OCI-LY7 (cell line): Measurements from ENCODE around the gene PLCL2. TPM values are rescaled to one million over a fixed set of nuclear protein-coding genes. Genes with fewer than 3 reads are reported as not detected.

Experiments
- BruUV-seq: library from RNA; stranded (reverse); fragments of 400-500 nt; replicated peaks from 2 replicates; lab custom pipeline; 2021; lab: Mats Ljungman, UMichigan
- CTCF ChIA-PET: fragments of 300-600 bp; sonication (Branson Sonifier 250); formaldehyde crosslinking; loops from one replicate; lab custom pipeline; 2022; ENCODE audit warnings: antibody characterized with exemption; ENCODE audit not compliant: unreplicated experiment; lab: Charles Lee
- POLR2A ChIA-PET: fragments of 300-600 bp; sonication (Branson Sonifier 250); formaldehyde crosslinking; loops from one replicate; lab custom pipeline; 2022; ENCODE audit warnings: antibody characterized with exemption; lab: Charles Lee
- DNase-seq: peaks from one replicate; pipeline ENCODE4 v3.0.0-alpha.2; 2015; ENCODE audit warnings: low spot score
- H2AFZ ChIP-seq: fragments of 200-600 bp; sonication (generic), shearing (Covaris generic); 2 replicates; pipeline ENCODE4 v1.6.1; 2014; ENCODE audit warnings: mild to moderate bottlenecking, antibody characterized with exemption, low read length, moderate library complexity
- H3K27ac ChIP-seq: fragments of 200-600 bp; sonication (generic); 2 replicates; pipeline ENCODE4 v1.5.1; 2014; ENCODE audit warnings: mixed run types, low read depth, mild to moderate bottlenecking, moderate library complexity, low read length, inconsistent platforms; ENCODE audit not compliant: poor library complexity, severe bottlenecking
- H3K36me3 ChIP-seq: fragments of 200-600 bp; sonication (generic); 2 replicates; pipeline ENCODE4 v1.6.1; 2014; ENCODE audit warnings: mild to moderate bottlenecking, antibody characterized with exemption, low read length, moderate library complexity, mixed read lengths; ENCODE audit not compliant: insufficient read depth
- H3K4me1 ChIP-seq: fragments of 200-600 bp; sonication (generic); 2 replicates; pipeline ENCODE4 v1.5.1; 2014; ENCODE audit warnings: mild to moderate bottlenecking, low read length; ENCODE audit not compliant: insufficient read depth, poor library complexity, severe bottlenecking
- H3K4me2 ChIP-seq: fragments of 200-600 bp; sonication (generic); 2 replicates; pipeline ENCODE4 v1.6.1; 2014; ENCODE audit warnings: mild to moderate bottlenecking, low read length
- H3K4me3 ChIP-seq: fragments of 200-600 bp; sonication (generic); 2 replicates; pipeline ENCODE4 v1.5.1; 2014; ENCODE audit warnings: mild to moderate bottlenecking, low read depth, low read length; ENCODE audit not compliant: poor library complexity, severe bottlenecking
- H3K79me2 ChIP-seq: fragments of 200-600 bp; sonication (generic); 2 replicates; pipeline ENCODE4 v1.6.1; 2016; ENCODE audit warnings: low read depth, mild to moderate bottlenecking, low read length, moderate library complexity, mixed read lengths; ENCODE audit not compliant: insufficient read depth
- H3K9me2 ChIP-seq: fragments of 200-600 bp; sonication (generic); 2 replicates; pipeline ENCODE4 v1.6.1; 2016; ENCODE audit warnings: mild to moderate bottlenecking, low read length, mixed read lengths; ENCODE audit not compliant: insufficient read depth
- H3K9me3 ChIP-seq: fragments of 200-600 bp; sonication (generic); 2 replicates; pipeline ENCODE4 v1.6.1; 2014; ENCODE audit warnings: mild to moderate bottlenecking, mixed run types, low read length, mixed read lengths
- H4K20me1 ChIP-seq: fragments of 200-600 bp; sonication (generic); 2 replicates; pipeline ENCODE4 v1.6.1; 2014; ENCODE audit warnings: mild to moderate bottlenecking, antibody characterized with exemption, low read length, moderate library complexity, mixed read lengths; ENCODE audit not compliant: insufficient read depth
- EZH2phosphoT487 ChIP-seq: fragments of 200-600 bp; sonication (generic); IDR thresholded peaks from 2 replicates; pipeline ENCODE4 v1.6.1; 2018; ENCODE audit warnings: low read depth, borderline replicate concordance, mild to moderate bottlenecking, mixed run types, antibody characterized with exemption, low read length, moderate library complexity, mixed read lengths
- intact Hi-C: fragments of 100-400 bp; cut with micrococcal nuclease; formaldehyde crosslinking; loops from one replicate; pipeline ENCODE4 v1.10.0; 2022; ENCODE audit not compliant: unreplicated experiment
- total RNA-seq, 2 experiments: library from RNA; depleted of rRNA in 1 of 2; stranded (reverse); fragments of >200 nt in 1 of 2; shearing (Covaris generic) in 1 of 2; gene quantifications; 2 replicates each; pipeline ENCODE4 v1.2.3, GENCODE V29; 2014 to 2022
- TF ChIP-seq, protein P1 (sequence below): fragments of 200-600 bp; sonication (generic); conservative IDR thresholded peaks from 2 replicates; pipeline ENCODE4 v1.5.1; 2014; ENCODE audit warnings: mild to moderate bottlenecking, antibody characterized with exemption, low read length, moderate library complexity, mixed read lengths

Gene PLCL2
- total RNA-seq, 2 experiments from 2014 or later, result 34.1 to 41.6 TPM

DNA sequence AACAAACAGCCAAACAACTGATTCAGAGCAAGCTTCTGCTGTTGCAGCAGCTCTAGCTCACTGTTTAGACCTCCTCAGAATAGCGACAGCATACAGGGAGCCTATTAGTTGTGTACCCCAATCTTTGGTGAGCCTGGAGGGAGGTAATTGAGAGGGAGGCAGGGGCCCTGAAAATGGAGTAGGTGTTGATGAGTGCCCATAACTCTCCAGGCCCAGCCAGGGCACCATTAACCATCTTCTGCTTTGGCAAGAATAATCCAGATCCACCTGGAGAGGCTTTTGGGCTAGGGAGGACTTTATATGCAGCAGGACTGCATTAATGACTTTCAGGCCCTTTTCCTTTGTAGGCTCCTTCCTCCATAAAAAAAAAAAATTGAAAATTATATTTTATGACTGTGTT, 20.9 kb downstream of the PLCL2 start:
- no TSS peak for BruUV-seq
- peaks cover 98% of the 10 kb centered on the region for H3K4me1 ChIP-seq
- DNase-seq, result no peak
- intact Hi-C loops, result no loop called here
- H2AFZ ChIP-seq, result no peak overlapping the region
- H3K79me2 ChIP-seq, result peaks cover 95% of the 10 kb centered on the region
- H4K20me1 ChIP-seq, result no peaks in the 10 kb centered on the region
- TF ChIP-seq, protein P1, sequence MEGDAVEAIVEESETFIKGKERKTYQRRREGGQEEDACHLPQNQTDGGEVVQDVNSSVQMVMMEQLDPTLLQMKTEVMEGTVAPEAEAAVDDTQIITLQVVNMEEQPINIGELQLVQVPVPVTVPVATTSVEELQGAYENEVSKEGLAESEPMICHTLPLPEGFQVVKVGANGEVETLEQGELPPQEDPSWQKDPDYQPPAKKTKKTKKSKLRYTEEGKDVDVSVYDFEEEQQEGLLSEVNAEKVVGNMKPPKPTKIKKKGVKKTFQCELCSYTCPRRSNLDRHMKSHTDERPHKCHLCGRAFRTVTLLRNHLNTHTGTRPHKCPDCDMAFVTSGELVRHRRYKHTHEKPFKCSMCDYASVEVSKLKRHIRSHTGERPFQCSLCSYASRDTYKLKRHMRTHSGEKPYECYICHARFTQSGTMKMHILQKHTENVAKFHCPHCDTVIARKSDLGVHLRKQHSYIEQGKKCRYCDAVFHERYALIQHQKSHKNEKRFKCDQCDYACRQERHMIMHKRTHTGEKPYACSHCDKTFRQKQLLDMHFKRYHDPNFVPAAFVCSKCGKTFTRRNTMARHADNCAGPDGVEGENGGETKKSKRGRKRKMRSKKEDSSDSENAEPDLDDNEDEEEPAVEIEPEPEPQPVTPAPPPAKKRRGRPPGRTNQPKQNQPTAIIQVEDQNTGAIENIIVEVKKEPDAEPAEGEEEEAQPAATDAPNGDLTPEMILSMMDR, result no peak
- TF ChIP-seq EZH2phosphoT487, result no peak
- H3K4me3 ChIP-seq, result no peak overlapping the region
- POLR2A ChIA-PET, result interaction anchor here (0.7 to 1.4 kb wide), 4 partner anchors 10 to 378 kb away, joined by 3 to 6 read pairs (median 4); no protein-coding TSS in a partner anchor
- H3K9me2 ChIP-seq, result no peaks in the 10 kb centered on the region
- peaks cover 8% of the 10 kb centered on the region; the same call in 1 of the 2 replicates for H3K36me3 ChIP-seq
- CTCF ChIA-PET, result no interaction called here
- H3K4me2 ChIP-seq, result peak overlapping the region; percentile 13; the same call in 1 of the 2 replicates
- H3K9me3 ChIP-seq, result no peaks in the 10 kb centered on the region
- no peak overlapping the region for H3K27ac ChIP-seq

DNA sequence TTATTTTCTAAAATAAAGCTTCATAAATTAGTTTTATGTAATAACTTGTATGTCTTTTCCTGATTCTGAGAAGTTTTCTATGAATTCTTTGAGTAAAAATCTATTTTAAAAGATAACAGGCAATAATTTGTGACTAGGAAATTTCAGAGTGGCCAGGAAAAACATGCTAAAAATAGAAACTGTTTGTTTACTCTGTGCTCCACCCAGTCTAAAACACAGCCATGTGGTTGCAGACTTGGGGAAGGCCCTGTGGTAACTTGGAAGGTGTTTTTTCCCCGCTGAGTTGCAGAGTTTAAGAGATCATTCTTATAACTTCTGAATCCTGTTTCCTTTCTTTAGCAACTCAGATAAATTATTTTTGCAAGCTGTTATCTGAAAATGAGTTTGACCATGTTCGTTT, 21.9 kb downstream of the PLCL2 start:
- Histone ChIP-seq H3K4me1 (peaks cover 98% of the 10 kb centered on the region), H3K27ac (peak overlapping the region; percentile 10), H3K36me3 (peaks cover 8% of the 10 kb centered on the region; the same call in 1 of the 2 replicates), H4K20me1 (no peaks in the 10 kb centered on the region), H3K9me3 (no peaks in the 10 kb centered on the region), H2AFZ (no peak overlapping the region), H3K9me2 (no peaks in the 10 kb centered on the region), H3K4me2 (peak overlapping the region; percentile 48; the same call in 1 of the 2 replicates), H3K79me2 (peaks cover 95% of the 10 kb centered on the region), H3K4me3 (peak overlapping the region; percentile 3)
- no TSS peak for BruUV-seq
- TF ChIP-seq, protein P1, result no peak
- no peak for TF ChIP-seq EZH2phosphoT487
- ChIA-PET POLR2A (interaction anchor here (1.4 to 3.7 kb wide), 2 partner anchors 10 to 14 kb away, joined by 6 to 15 read pairs; no protein-coding TSS in a partner anchor), CTCF (no interaction called here)
- no peak for DNase-seq
- intact Hi-C loops, result no loop called here

DNA sequence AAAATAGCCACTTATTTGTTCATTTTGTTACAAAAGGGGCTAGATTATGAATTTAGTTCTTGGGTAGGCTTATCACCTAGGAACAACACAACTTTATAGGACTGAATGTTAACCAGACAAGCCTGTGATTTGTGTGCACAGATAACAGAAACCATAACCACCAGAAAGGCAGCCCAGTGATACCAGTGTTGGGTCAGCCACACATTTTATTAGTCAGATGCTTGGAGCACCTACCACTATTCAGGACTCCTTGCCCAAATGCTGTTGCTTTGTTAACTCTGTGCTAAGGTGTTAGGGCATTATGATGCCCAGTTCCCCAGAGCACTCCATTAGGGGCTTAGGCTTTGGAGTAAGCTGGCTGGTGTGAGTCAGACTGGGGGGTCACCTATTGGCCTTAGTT, 22.5 kb downstream of the PLCL2 start:
- TF ChIP-seq, protein P1, result no peak
- no peak for TF ChIP-seq EZH2phosphoT487
- POLR2A ChIA-PET, result interaction anchor here (1.2 to 3.7 kb wide), 5 partner anchors 8 to 118 kb away, joined by 3 to 22 read pairs (median 10); no protein-coding TSS in a partner anchor
- H3K9me3 ChIP-seq, result no peaks in the 10 kb centered on the region
- CTCF ChIA-PET, result no interaction called here
- intact Hi-C loops, result no loop called here
- peak overlapping the region; percentile 10 for H3K27ac ChIP-seq
- BruUV-seq, result no TSS peak
- peak overlapping the region; percentile 48 for H3K4me2 ChIP-seq
- peaks cover 98% of the 10 kb centered on the region for H3K4me1 ChIP-seq
- H3K9me2 ChIP-seq, result no peaks in the 10 kb centered on the region
- H4K20me1 ChIP-seq, result no peaks in the 10 kb centered on the region
- DNase-seq, result no peak
- H2AFZ ChIP-seq, result no peak overlapping the region
- peaks cover 94% of the 10 kb centered on the region for H3K79me2 ChIP-seq
- H3K4me3 ChIP-seq, result no peak overlapping the region
- H3K36me3 ChIP-seq, result peaks cover 8% of the 10 kb centered on the region; the same call in 1 of the 2 replicates
